A549 treated with GW870086 at 1 μM for 4 hours (cell line): ENCODE data around the gene TASOR. TPM values are rescaled to one million over a fixed set of nuclear protein-coding genes. Genes with fewer than 3 reads are reported as not detected.

ENCODE experiments used
- total RNA-seq: library from RNA; stranded (reverse); fragments of 200-300 nt; extraction: Qiagen RNA extraction; gene quantifications from 5 replicates; pipeline ENCODE4 v1.2.3, GENCODE V29; 2022; ENCODE audit warnings: low read depth

Gene TASOR, protein sequence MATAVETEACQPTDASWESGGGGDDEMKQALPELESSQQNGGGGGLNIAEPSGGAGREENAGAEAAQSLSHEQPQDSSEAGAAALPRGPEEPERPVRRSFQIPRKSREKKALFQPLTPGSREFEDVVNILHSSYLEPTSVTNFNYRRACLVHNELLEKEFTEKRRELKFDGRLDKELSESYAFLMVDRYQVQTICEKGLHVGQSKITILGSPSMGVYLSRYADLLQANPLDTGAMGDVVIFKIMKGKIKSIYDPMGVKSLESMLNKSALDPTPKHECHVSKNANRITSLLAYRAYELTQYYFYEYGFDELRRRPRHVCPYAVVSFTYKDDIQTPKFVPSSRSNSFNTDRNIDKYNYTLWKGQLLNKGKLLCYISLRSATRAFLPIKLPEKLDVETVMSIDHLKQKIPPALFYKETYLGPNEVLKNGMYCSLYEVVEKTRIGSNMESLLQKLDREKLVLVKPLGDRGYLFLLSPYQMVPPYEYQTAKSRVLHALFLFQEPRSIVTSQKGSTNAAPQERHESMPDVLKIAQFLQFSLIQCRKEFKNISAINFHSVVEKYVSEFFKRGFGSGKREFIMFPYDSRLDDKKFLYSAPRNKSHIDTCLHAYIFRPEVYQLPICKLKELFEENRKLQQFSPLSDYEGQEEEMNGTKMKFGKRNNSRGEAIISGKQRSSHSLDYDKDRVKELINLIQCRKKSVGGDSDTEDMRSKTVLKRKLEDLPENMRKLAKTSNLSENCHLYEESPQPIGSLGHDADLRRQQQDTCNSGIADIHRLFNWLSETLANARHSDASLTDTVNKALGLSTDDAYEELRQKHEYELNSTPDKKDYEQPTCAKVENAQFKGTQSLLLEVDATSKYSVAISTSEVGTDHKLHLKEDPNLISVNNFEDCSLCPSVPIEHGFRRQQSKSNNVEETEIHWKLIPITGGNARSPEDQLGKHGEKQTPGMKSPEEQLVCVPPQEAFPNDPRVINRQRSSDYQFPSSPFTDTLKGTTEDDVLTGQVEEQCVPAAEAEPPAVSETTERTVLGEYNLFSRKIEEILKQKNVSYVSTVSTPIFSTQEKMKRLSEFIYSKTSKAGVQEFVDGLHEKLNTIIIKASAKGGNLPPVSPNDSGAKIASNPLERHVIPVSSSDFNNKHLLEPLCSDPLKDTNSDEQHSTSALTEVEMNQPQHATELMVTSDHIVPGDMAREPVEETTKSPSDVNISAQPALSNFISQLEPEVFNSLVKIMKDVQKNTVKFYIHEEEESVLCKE (N-terminal part only)
- 15.0 to 21.4 TPM (median 20.7 TPM) in 5 replicates for total RNA-seq

DNA sequence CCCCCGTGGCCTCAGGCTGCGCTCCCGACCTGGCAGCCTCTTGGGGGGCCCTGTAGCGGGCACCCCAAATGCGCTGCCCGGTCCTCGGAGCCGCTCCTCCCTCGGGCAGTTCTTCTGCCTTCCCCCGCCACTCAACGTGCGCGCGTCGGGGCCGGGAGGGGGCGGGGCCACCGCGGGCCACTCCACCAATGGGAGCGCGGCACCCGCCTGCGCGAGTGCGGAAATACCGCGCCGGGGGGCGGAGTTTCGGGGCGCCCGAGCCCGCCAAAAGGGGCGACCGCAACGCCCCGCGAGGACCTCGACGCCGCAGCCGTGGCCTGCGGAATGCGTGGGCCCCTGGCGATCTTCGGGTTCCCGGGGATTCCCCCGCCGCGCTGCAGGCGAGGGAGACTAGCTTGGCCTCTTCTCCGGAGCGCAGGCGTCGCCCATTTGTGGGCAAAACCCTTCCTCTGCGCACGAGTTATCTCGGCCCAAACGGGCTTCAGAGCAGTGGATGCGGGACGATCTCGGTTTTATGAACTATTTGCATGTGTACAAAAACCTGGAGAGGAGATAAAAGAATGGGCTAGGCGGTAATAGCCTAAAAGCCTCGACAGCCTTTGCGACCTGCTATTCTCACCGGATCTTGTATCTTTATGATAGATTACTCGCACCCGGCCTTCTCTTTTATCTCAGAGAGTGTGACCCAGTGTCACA is at the start of gene TASOR:
TSS of gene TASOR (minus strand) at position 144 of the 696 bp plus-strand sequence. CDS start 259 bp downstream, outside the sequence.

Other genes starting within 250 kb of the TASOR start
- gene ERC2, start 214.8 kb downstream of the TASOR start, total RNA-seq, result not detected in 5 replicates
- gene CCDC66, start 126.1 kb downstream of the TASOR start, total RNA-seq, result 3.7 to 6.4 TPM (median 5.7 TPM) in 5 replicates
- 6.9 to 9.2 TPM (median 7.5 TPM) in 5 replicates for gene ARHGEF3, start 118.7 kb upstream of the TASOR start, total RNA-seq